Activated naive CD8-positive, alpha-beta T cell (primary cell): ENCODE results near the gene MADCAM1.
"Not testable (repeated sequence)": the region's sequence is repeated elsewhere in the genome, so short reads cannot be mapped to it uniquely, and the experiment has no call there.

Source experiments
- H3K27ac Mint-ChIP-seq: one replicate; pipeline ENCODE4 v1.8.0; 2021; ENCODE audit warnings: mixed read lengths
- H3K27me3 Mint-ChIP-seq: one replicate; pipeline ENCODE4 v1.8.0; 2021; ENCODE audit warnings: mixed read lengths
- H3K36me3 Mint-ChIP-seq: one replicate; pipeline ENCODE4 v1.8.0; 2021; ENCODE audit warnings: mixed read lengths
- H3K4me1 Mint-ChIP-seq: one replicate; pipeline ENCODE4 v1.8.0; 2021; ENCODE audit warnings: low read depth, mixed read lengths
- H3K4me3 Mint-ChIP-seq: one replicate; pipeline ENCODE4 v1.8.0; 2021; ENCODE audit warnings: mild to moderate bottlenecking, mixed read lengths
- H3K9me3 Mint-ChIP-seq: one replicate; pipeline ENCODE4 v1.8.0; 2021; ENCODE audit warnings: low read depth, mixed read lengths

MADCAM1 gene

DNA sequence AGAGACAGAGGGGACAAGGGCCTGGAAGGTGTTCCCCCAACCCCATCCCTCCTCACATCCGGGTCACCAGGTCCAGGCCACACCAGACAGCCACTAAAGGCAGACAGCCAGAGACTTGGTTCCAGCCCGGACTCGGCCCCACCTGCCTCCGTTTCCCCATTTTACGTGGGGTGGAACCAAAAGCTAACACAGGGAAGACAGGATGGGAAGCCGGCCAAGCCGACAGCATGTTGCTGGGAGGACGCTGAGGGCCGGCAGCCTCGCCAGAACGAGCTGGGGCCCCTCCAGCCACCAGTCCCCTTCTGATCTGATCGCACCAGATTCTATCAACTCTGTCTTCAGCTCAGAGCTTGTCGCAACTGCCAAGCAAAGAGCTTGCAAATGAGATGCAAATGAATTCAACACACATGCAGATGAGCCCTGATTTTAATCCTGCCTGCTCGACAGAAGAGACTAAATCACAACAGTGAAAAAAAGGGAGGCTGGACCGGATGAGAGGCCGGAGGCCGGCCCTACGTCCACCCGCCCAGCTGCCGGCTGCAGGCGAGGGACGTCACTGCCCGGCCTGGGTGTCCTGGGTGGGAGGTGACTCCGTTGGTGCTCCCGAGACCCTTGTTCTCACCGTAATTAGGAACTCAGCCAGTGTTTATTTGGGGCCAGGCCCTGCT lies 17.9 kb upstream of the MADCAM1 start:
- Mint-ChIP-seq H3K36me3 (no peaks in the 10 kb centered on the region), H3K4me1 (peaks cover 7% of the 10 kb centered on the region), H3K27ac (no peak overlapping the region), H3K9me3 (no peaks in the 10 kb centered on the region), H3K27me3 (no peaks in the 10 kb centered on the region), H3K4me3 (no peak overlapping the region)

- Mint-ChIP-seq H3K36me3 (no peaks in the 10 kb centered on the region), H3K9me3 (no peaks in the 10 kb centered on the region), H3K27me3 (peaks cover 2% of the 10 kb centered on the region), H3K27ac (no peak overlapping the region), H3K4me1 (peaks cover 7% of the 10 kb centered on the region), H3K4me3 (no peak overlapping the region)
These were observed 17.3 kb upstream of the MADCAM1 start for GRCh38 chr19:478976-479375.

- Mint-ChIP-seq H3K27me3 (peaks cover 5% of the 10 kb centered on the region), H3K4me3 (peak overlapping the region; percentile 25), H3K9me3 (no peaks in the 10 kb centered on the region), H3K36me3 (no peaks in the 10 kb centered on the region), H3K27ac (peak overlapping the region; percentile 85), H3K4me1 (peaks cover 7% of the 10 kb centered on the region)
These were observed 16.1 kb upstream of the MADCAM1 start for GRCh38 chr19:480016-480855.

DNA sequence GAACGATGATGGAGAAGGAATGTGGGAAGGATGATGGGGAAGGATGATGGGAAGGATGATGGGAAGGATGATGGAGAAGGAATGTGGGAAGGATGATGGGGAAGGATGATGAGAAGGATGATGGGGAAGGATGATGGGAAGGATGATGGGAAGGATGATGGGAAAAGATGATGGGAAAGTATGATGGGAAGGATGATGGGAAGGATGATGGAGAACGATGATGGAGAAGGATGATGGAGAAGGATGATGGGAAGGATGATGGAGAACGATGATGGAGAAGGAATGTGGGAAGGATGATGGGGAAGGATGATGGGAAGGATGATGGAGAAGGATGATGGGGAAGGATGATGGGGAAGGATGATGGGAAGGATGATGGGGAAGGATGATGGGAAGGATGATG lies 15.2 kb upstream of the MADCAM1 start:
- H3K9me3 Mint-ChIP-seq, H3K36me3 Mint-ChIP-seq, H3K4me1 Mint-ChIP-seq, H3K27me3 Mint-ChIP-seq: not testable (repeated sequence)
- H3K27ac Mint-ChIP-seq, result peak overlapping the region; percentile 66
- peak overlapping the region; percentile 7 for H3K4me3 Mint-ChIP-seq

- Mint-ChIP-seq H3K4me3 (no peak overlapping the region), H3K9me3 (no peaks in the 10 kb centered on the region)
These were observed 13.9 kb upstream of the MADCAM1 start for GRCh38 chr19:482186-483041.

GRCh38 chr19:483332-484072 lies 12.8 kb upstream of the MADCAM1 start:
- H3K4me3 Mint-ChIP-seq, result no peak overlapping the region
- H3K27me3 Mint-ChIP-seq, result peaks cover 7% of the 10 kb centered on the region
- H3K36me3 Mint-ChIP-seq, result no peaks in the 10 kb centered on the region
- no peaks in the 10 kb centered on the region for H3K9me3 Mint-ChIP-seq
- H3K27ac Mint-ChIP-seq, result peak overlapping the region; percentile 34
- peaks cover 12% of the 10 kb centered on the region for H3K4me1 Mint-ChIP-seq

More at GRCh38 chr19:482186-483041, 13.9 kb upstream of the MADCAM1 start:
- Mint-ChIP-seq H3K27ac (no peak overlapping the region), H3K36me3 (no peaks in the 10 kb centered on the region), H3K4me1 (peaks cover 7% of the 10 kb centered on the region), H3K27me3 (peaks cover 7% of the 10 kb centered on the region)

DNA sequence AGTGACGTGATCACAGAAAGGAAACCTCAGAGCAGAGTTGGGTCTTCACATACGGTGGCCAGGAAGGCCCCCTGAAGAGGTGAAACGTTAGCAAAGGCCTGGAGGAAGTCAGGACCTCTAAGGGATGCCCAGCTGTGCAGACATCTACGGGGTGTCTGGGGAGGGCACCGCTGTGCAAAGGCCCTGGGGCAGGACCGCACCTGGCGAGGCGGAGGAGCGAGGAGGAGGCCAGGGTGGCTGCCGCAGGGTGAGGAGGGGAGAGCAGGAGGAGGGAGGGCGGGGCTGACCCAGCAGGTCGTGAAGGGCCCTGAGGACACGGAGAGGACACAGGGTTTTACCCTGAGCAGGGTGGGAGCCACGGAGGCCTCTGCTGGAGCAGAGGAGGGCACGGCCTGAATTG lies 11.8 kb upstream of the MADCAM1 start:
- Mint-ChIP-seq H3K27ac (no peak overlapping the region), H3K9me3 (no peaks in the 10 kb centered on the region)

DNA sequence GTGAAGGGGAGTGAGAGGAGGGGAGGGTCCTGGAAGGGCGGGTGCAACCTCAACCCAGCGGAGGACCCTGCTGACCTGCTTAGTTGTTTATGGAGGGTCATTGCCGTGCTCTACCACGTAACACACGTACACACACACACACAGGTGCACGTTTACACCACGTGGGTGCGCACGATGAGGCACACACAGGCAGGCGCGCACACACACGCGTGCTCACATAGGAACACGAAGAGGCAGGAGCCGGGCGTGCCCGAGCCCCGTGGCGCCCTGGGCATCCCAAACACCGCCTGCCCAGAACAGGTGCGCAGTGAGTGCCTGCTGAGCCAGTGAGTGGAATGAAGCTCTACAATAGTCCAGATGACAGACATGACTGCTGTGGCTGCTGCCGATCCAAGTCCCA lies 11.2 kb upstream of the MADCAM1 start:
- no peaks in the 10 kb centered on the region for H3K36me3 Mint-ChIP-seq
- no peak overlapping the region for H3K27ac Mint-ChIP-seq
- H3K27me3 Mint-ChIP-seq, result peaks cover 7% of the 10 kb centered on the region
- no peaks in the 10 kb centered on the region for H3K9me3 Mint-ChIP-seq
- H3K4me3 Mint-ChIP-seq, result no peak overlapping the region
- peaks cover 9% of the 10 kb centered on the region for H3K4me1 Mint-ChIP-seq

More for the DNA sequence above, 11.8 kb upstream of the MADCAM1 start:
- Mint-ChIP-seq H3K4me3 (no peak overlapping the region), H3K27me3 (peaks cover 7% of the 10 kb centered on the region), H3K4me1 (peaks cover 12% of the 10 kb centered on the region), H3K36me3 (no peaks in the 10 kb centered on the region)

DNA sequence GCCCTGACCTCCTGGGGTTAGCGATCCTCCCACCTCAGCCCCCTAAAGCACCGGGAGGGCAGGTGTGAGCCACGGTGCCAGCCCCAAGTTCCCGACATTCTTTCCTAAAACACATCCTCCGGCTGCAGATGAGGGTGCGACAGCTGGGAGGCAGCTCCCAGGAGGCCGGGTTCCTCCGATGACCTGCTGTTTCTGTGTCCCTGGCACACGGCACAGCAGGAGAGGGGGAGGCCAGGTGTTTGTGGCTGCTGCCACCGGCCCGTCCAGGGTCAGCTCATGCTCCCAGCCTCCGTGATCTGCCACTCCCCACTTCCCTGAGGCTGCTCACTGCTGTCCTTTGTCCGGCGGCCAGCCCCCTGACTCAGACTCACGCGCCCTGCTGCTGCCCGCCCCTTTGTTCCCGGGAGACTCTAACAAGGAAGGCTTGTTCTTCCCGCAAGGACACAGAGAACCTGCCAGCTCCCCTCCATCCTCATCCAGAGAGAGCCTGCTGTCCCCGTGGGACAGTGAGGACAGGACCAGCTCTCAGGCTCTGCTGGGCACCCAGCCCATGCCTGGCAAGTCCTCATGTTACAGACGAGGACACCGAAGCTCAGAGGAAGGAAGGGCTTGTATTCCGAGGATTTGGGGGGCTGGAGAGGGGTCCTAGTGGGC lies 10.6 kb upstream of the MADCAM1 start:
- no peak overlapping the region for H3K4me3 Mint-ChIP-seq
- H3K27ac Mint-ChIP-seq, result no peak overlapping the region

GRCh38 chr19:488505-489417 lies 7.5 kb upstream of the MADCAM1 start:
- H3K27me3 Mint-ChIP-seq, result peaks cover 6% of the 10 kb centered on the region
- peak overlapping the region; percentile 92 for H3K27ac Mint-ChIP-seq
- H3K36me3 Mint-ChIP-seq, result no peaks in the 10 kb centered on the region
- peaks cover 10% of the 10 kb centered on the region for H3K4me1 Mint-ChIP-seq
- H3K4me3 Mint-ChIP-seq, result peak overlapping the region; percentile 84
- H3K9me3 Mint-ChIP-seq, result no peaks in the 10 kb centered on the region

More for the DNA sequence above, 10.6 kb upstream of the MADCAM1 start:
- Mint-ChIP-seq H3K27me3 (peaks cover 7% of the 10 kb centered on the region), H3K36me3 (no peaks in the 10 kb centered on the region), H3K9me3 (no peaks in the 10 kb centered on the region), H3K4me1 (peaks cover 8% of the 10 kb centered on the region)

DNA sequence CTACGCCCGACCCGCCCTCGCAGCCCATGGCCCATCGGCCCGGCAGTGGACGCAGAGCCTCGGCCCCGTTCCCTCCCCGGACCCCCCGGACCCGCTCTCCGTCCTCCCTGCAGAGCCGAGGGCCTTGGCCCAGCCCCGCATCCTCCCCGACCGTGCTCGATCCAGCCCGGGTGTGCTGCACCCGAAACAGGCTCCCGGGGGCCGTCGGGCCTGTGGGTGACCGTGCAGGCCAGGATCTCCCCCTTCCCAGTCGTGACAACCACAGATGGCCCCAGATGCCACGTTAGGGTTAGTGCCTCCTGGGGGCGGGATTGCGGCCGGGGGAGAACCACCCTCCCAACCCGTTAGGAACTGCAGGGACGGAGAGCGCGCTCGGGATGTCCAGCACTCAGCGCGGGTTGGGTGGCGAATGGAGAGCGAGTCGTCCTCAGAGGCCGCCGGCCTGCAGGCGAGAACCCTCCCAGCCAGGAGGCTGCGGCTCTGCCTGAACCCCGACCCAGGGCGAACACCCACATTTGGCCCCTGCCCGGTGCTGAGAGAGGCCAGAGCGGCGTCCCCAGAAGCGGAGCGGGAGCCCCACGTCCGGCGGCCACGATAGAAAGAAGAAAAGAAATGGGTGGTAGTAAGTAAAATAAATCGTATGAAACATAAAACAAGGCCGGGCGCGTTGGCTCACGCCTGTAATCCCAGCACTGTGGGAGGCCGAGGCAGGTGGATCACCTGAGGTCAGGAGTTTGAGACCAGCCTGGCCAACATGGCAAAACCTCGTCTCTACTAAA lies 6.7 kb upstream of the MADCAM1 start:
- peaks cover 4% of the 10 kb centered on the region for H3K27me3 Mint-ChIP-seq
- no peak overlapping the region for H3K27ac Mint-ChIP-seq
- peak overlapping the region; percentile 72 for H3K4me3 Mint-ChIP-seq
- no peaks in the 10 kb centered on the region for H3K9me3 Mint-ChIP-seq
- H3K36me3 Mint-ChIP-seq, result no peaks in the 10 kb centered on the region
- peaks cover 10% of the 10 kb centered on the region for H3K4me1 Mint-ChIP-seq

DNA sequence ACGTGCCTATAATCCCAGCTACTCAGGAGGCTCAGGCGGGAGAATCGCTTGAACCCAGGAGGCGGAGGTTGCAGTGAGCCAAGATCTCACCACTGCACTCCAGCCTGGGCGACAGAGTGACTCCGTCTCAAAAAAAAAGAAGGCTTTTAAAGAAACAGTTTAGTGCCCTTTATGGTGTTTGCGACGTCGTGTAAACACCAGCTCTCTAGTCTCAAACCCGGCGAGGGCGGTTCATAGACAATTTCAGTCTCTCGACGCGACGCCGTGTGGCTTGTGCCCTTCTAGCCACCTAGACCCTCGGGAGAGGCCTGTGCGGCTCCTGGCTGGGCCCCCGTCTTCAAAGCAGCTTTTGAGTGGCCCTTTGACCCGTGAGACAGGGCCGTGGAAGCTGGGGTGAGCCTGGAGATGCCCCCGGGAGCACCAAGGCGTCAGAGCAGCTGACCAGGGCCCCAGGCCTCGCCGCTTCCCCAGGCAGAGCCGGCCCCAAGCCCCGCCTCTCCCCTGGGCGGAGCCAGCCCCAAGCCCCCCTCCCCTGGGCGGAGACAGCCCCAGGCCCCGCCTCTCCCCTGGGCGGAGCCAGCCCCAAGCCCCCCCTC lies 5.0 kb upstream of the MADCAM1 start:
- no peaks in the 10 kb centered on the region for H3K36me3 Mint-ChIP-seq
- peaks cover under 1% of the 10 kb centered on the region for H3K27me3 Mint-ChIP-seq
- no peak overlapping the region for H3K27ac Mint-ChIP-seq
- H3K4me1 Mint-ChIP-seq, result peaks cover 13% of the 10 kb centered on the region
- H3K9me3 Mint-ChIP-seq, result no peaks in the 10 kb centered on the region
- no peak overlapping the region for H3K4me3 Mint-ChIP-seq
